ENCODE results near the gene ADAMTS3. TPM values are rescaled to one million over a fixed set of nuclear protein-coding genes. Genes with fewer than 3 reads are reported as not detected.

ADAMTS3 gene
- total RNA-seq, 2 experiments from 2014 or later = not detected

- no peaks in the 10 kb centered on the region for H3K9me3 Mint-ChIP-seq (ENCODE audit: insufficient read depth)
- POLR2A ChIA-PET = no interaction called here
- no peak for ATAC-seq
These were observed 119.3 kb downstream of the ADAMTS3 start for GRCh38 chr4:72449705-72450104.

GRCh38 chr4:72448231-72448630 is 120.8 kb downstream of the ADAMTS3 start:
- Mint-ChIP-seq H3K27ac (no peak overlapping the region), H3K4me1 (ENCODE audit: low read depth) (no peaks in the 10 kb centered on the region), H3K4me3 (no peak overlapping the region), H3K9me3 (ENCODE audit: insufficient read depth) (no peaks in the 10 kb centered on the region), H3K36me3 (ENCODE audit: low read depth) (no peaks in the 10 kb centered on the region), H3K27me3 (ENCODE audit: low read depth) (no peaks in the 10 kb centered on the region)
- DNase-seq = no peak
- POLR2A ChIA-PET = no interaction called here
- CTCF ChIA-PET = no interaction called here
- no peak for ATAC-seq

More at GRCh38 chr4:72449705-72450104, 119.3 kb downstream of the ADAMTS3 start:
- no peak for DNase-seq
- H3K27me3 Mint-ChIP-seq (ENCODE audit: low read depth) = no peaks in the 10 kb centered on the region
- no peaks in the 10 kb centered on the region for H3K36me3 Mint-ChIP-seq (ENCODE audit: low read depth)
- H3K4me3 Mint-ChIP-seq = no peak overlapping the region
- H3K27ac Mint-ChIP-seq = no peak overlapping the region
- no peaks in the 10 kb centered on the region for H3K4me1 Mint-ChIP-seq (ENCODE audit: low read depth)
- CTCF ChIA-PET = no interaction called here

GRCh38 chr4:72446353-72447055 is 122.5 kb downstream of the ADAMTS3 start:
- ATAC-seq (no peak), DNase-seq (no peak)
- Mint-ChIP-seq H3K27ac (no peak overlapping the region), H3K9me3 (ENCODE audit: insufficient read depth) (no peaks in the 10 kb centered on the region), H3K4me1 (ENCODE audit: low read depth) (no peaks in the 10 kb centered on the region), H3K4me3 (no peak overlapping the region), H3K36me3 (ENCODE audit: low read depth) (no peaks in the 10 kb centered on the region), H3K27me3 (ENCODE audit: low read depth) (no peaks in the 10 kb centered on the region)
- CTCF ChIA-PET = no interaction called here
- POLR2A ChIA-PET = no interaction called here

- ChIA-PET CTCF (no interaction called here), POLR2A (no interaction called here)
- H3K27me3 Mint-ChIP-seq (ENCODE audit: low read depth) = no peaks in the 10 kb centered on the region
- H3K4me1 Mint-ChIP-seq (ENCODE audit: low read depth) = no peaks in the 10 kb centered on the region
- no peak overlapping the region for H3K27ac Mint-ChIP-seq
- H3K36me3 Mint-ChIP-seq (ENCODE audit: low read depth) = no peaks in the 10 kb centered on the region
- DNase-seq (no peak), ATAC-seq (no peak)
- no peaks in the 10 kb centered on the region for H3K9me3 Mint-ChIP-seq (ENCODE audit: insufficient read depth)
- no peak overlapping the region for H3K4me3 Mint-ChIP-seq
These were observed 124.9 kb downstream of the ADAMTS3 start for GRCh38 chr4:72444092-72444491.

- no peak for DNase-seq
- no peak overlapping the region for H3K4me3 Mint-ChIP-seq
- no peaks in the 10 kb centered on the region for H3K36me3 Mint-ChIP-seq (ENCODE audit: low read depth)
- no peaks in the 10 kb centered on the region for H3K4me1 Mint-ChIP-seq (ENCODE audit: low read depth)
- no peaks in the 10 kb centered on the region for H3K27me3 Mint-ChIP-seq (ENCODE audit: low read depth)
- ChIA-PET POLR2A (no interaction called here), CTCF (no interaction called here)
- H3K27ac Mint-ChIP-seq = no peak overlapping the region
- H3K9me3 Mint-ChIP-seq (ENCODE audit: insufficient read depth) = no peaks in the 10 kb centered on the region
- no peak for ATAC-seq
These were observed 126.3 kb downstream of the ADAMTS3 start for GRCh38 chr4:72442715-72443114.

GRCh38 chr4:72442147-72442546 is 126.9 kb downstream of the ADAMTS3 start:
- DNase-seq = no peak
- Mint-ChIP-seq H3K36me3 (ENCODE audit: low read depth) (no peaks in the 10 kb centered on the region), H3K4me3 (no peak overlapping the region), H3K4me1 (ENCODE audit: low read depth) (no peaks in the 10 kb centered on the region), H3K27me3 (ENCODE audit: low read depth) (no peaks in the 10 kb centered on the region), H3K27ac (no peak overlapping the region), H3K9me3 (ENCODE audit: insufficient read depth) (no peaks in the 10 kb centered on the region)
- ChIA-PET POLR2A (no interaction called here), CTCF (no interaction called here)
- ATAC-seq = no peak

- Mint-ChIP-seq H3K9me3 (ENCODE audit: insufficient read depth) (no peaks in the 10 kb centered on the region), H3K27me3 (ENCODE audit: low read depth) (no peaks in the 10 kb centered on the region), H3K4me1 (ENCODE audit: low read depth) (no peaks in the 10 kb centered on the region), H3K4me3 (no peak overlapping the region), H3K27ac (no peak overlapping the region), H3K36me3 (ENCODE audit: low read depth) (no peaks in the 10 kb centered on the region)
- CTCF ChIA-PET = no interaction called here
- POLR2A ChIA-PET = no interaction called here
- DNase-seq = no peak
- no peak for ATAC-seq
These were observed 128.6 kb downstream of the ADAMTS3 start for GRCh38 chr4:72440386-72440785.

- Mint-ChIP-seq H3K27ac (no peak overlapping the region), H3K4me3 (no peak overlapping the region), H3K36me3 (ENCODE audit: low read depth) (no peaks in the 10 kb centered on the region), H3K9me3 (ENCODE audit: insufficient read depth) (no peaks in the 10 kb centered on the region), H3K27me3 (ENCODE audit: low read depth) (no peaks in the 10 kb centered on the region), H3K4me1 (ENCODE audit: low read depth) (no peaks in the 10 kb centered on the region)
- DNase-seq = no peak
- no peak for ATAC-seq
- ChIA-PET POLR2A (no interaction called here), CTCF (no interaction called here)
These were observed 136.0 kb downstream of the ADAMTS3 start for GRCh38 chr4:72432975-72433374.

- H3K4me3 Mint-ChIP-seq = no peak overlapping the region
- ChIA-PET CTCF (no interaction called here), POLR2A (no interaction called here)
- H3K27ac Mint-ChIP-seq = no peak overlapping the region
- DNase-seq (no peak), ATAC-seq (no peak)
- no peaks in the 10 kb centered on the region for H3K27me3 Mint-ChIP-seq (ENCODE audit: low read depth)
- no peaks in the 10 kb centered on the region for H3K4me1 Mint-ChIP-seq (ENCODE audit: low read depth)
- no peaks in the 10 kb centered on the region for H3K9me3 Mint-ChIP-seq (ENCODE audit: insufficient read depth)
- no peaks in the 10 kb centered on the region for H3K36me3 Mint-ChIP-seq (ENCODE audit: low read depth)
These were observed 136.7 kb downstream of the ADAMTS3 start for GRCh38 chr4:72432282-72432681.

- no peak for ATAC-seq
- Mint-ChIP-seq H3K27me3 (ENCODE audit: low read depth) (no peaks in the 10 kb centered on the region), H3K36me3 (ENCODE audit: low read depth) (no peaks in the 10 kb centered on the region), H3K4me3 (no peak overlapping the region), H3K4me1 (ENCODE audit: low read depth) (no peaks in the 10 kb centered on the region), H3K27ac (no peak overlapping the region), H3K9me3 (ENCODE audit: insufficient read depth) (no peaks in the 10 kb centered on the region)
- ChIA-PET CTCF (no interaction called here), POLR2A (no interaction called here)
- DNase-seq = no peak
These were observed 138.0 kb downstream of the ADAMTS3 start for GRCh38 chr4:72430988-72431387.

- H3K27ac Mint-ChIP-seq = no peak overlapping the region
- H3K27me3 Mint-ChIP-seq (ENCODE audit: low read depth) = no peaks in the 10 kb centered on the region
- no peaks in the 10 kb centered on the region for H3K9me3 Mint-ChIP-seq (ENCODE audit: insufficient read depth)
- H3K4me3 Mint-ChIP-seq = no peak overlapping the region
- DNase-seq (no peak), ATAC-seq (no peak)
- ChIA-PET POLR2A (no interaction called here), CTCF (no interaction called here)
- H3K4me1 Mint-ChIP-seq (ENCODE audit: low read depth) = no peaks in the 10 kb centered on the region
- no peaks in the 10 kb centered on the region for H3K36me3 Mint-ChIP-seq (ENCODE audit: low read depth)
These were observed 139.0 kb downstream of the ADAMTS3 start for GRCh38 chr4:72430050-72430449.

GRCh38 chr4:72429397-72429889 is 139.6 kb downstream of the ADAMTS3 start:
- POLR2A ChIA-PET = no interaction called here
- DNase-seq (no peak), ATAC-seq (no peak)
- H3K27ac Mint-ChIP-seq = no peak overlapping the region
- no peaks in the 10 kb centered on the region for H3K36me3 Mint-ChIP-seq (ENCODE audit: low read depth)
- H3K27me3 Mint-ChIP-seq (ENCODE audit: low read depth) = no peaks in the 10 kb centered on the region
- H3K4me1 Mint-ChIP-seq (ENCODE audit: low read depth) = no peaks in the 10 kb centered on the region
- CTCF ChIA-PET = no interaction called here
- H3K9me3 Mint-ChIP-seq (ENCODE audit: insufficient read depth) = no peaks in the 10 kb centered on the region
- H3K4me3 Mint-ChIP-seq = no peak overlapping the region

GRCh38 chr4:72427057-72427456 is 142.0 kb downstream of the ADAMTS3 start:
- H3K27ac Mint-ChIP-seq = no peak overlapping the region
- ATAC-seq = no peak

More at GRCh38 chr4:72427057-72427456, 142.0 kb downstream of the ADAMTS3 start:
- H3K27me3 Mint-ChIP-seq (ENCODE audit: low read depth) = no peaks in the 10 kb centered on the region
- H3K9me3 Mint-ChIP-seq (ENCODE audit: insufficient read depth) = no peaks in the 10 kb centered on the region
- no peaks in the 10 kb centered on the region for H3K4me1 Mint-ChIP-seq (ENCODE audit: low read depth)
- H3K4me3 Mint-ChIP-seq = no peak overlapping the region
- no peaks in the 10 kb centered on the region for H3K36me3 Mint-ChIP-seq (ENCODE audit: low read depth)
- ChIA-PET CTCF (no interaction called here), POLR2A (no interaction called here)
- no peak for DNase-seq
